HG03066 (cell line): Measurements from ENCODE around the gene SERPINB10.

Experiments
- ATAC-seq: cut with Tn5 transposase; IDR thresholded peaks from one replicate; pipeline ENCODE4 v1.9.1; 2021; ENCODE audit warnings: low read depth; ENCODE audit not compliant: unreplicated experiment

The SERPINB10 gene

DNA sequence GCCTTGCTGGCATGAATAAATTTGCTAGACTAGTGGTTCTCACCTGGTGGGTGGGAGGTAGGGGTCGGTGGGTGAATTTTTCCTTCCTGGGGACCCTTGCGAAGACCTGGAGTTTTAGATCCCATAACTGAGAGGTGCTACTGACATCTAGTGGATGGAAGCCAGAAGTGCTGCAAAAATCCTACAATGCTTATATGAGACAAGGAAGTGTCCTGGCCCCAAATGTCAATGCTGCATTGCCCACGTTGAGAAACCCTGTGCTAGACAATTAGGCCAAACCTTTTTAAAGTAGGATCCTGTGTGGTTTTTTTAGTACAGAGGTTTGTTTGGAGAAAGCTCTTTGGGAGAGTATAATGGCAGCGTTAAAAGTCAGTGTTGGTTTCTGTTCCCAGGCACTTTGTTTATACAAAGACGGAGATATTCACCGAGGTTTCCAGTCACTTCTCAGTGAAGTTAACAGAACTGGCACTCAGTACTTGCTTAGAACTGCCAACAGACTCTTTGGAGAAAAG, 71.7 kb downstream of the SERPINB10 start:
- ATAC-seq, result peak; percentile 61

DNA sequence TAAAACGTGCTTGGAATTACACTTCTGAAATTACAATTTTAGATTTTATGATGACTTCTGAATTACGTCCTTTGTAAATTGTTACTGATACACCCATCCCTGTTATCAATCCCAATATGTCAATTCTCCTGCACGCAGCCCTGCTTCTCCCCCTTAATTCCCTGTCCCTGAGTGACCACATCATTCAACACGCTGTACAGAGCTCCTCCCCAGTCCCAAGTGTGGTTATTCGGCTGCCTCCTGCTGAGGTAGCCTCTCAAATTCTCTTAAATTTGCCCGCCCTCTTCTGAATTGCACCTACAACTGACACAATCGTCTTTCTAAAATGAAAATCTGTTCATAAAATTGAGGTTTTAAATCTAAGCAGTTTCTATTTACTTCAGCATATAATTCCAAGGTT, 72.3 kb downstream of the SERPINB10 start:
- ATAC-seq, result no peak

DNA sequence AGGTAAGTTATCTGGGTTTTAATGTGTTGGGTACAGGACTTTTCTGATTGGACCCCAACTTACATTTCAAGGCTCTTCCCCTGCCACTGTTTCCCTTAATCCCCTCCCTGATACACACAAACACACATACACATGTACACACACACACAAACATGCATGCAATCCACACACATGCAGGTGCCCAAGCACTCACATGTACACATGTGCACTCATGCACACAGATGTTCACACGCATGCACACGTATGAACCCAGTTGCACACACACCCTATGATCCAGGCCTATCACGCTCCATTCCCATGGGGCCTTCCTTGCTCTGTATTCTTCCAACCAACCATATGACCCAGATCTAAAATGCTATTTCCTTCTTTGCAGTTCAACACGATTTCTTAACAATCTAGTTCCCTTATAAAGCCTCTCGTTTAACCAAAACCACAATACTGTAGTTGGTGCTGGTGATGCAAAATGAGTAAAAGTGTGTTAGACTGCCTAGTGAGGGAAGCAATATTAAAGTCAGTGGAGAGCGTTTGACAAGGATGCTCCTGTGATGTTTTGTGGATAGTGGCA, 73.2 kb downstream of the SERPINB10 start:
- no peak for ATAC-seq

DNA sequence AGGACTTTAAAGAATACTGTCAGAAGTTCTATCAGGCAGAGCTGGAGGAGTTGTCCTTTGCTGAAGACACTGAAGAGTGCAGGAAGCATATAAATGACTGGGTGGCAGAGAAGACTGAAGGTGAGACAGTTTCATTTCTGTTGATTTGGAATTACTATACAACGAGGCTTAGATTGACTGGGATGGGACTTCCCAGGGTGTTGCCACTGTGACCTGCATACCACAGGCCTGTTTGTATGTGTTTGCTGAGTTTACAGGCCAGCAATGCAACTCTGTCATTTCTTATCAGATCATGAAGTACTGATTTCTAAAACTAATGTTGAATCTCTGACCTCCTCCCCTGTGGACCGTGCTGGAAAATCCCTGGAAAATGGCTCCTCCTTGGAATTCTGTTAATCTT, 74.0 kb downstream of the SERPINB10 start:
- ATAC-seq, result no peak

DNA sequence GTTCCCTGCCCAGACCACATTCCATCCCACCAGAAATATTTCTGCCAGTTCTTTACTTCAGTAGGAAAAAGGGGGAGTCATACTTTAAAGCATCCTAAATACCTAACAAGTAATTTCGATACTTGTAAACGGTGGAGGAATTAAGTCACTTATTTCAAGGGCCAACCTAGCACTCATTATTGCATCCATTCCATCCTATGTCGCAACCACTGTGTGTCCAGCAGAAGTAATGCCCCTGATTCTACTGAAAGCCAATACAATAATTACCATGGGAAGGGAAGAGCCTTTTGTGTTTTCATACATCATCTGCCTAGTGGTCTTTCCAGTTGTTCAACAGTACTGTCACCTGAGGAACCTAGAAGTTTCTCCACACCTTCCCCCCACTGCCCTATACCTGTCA, 74.6 kb downstream of the SERPINB10 start:
- no peak for ATAC-seq
